Dendritic cell treated with granulocyte-macrophage colony-stimulating factor and Interleukin-4, amounts not matched to agents 40 ng/mL and 50 ng/mL, for 4 days (primary cell): ENCODE results near the gene TXNRD1.

Experiments used
- H3K27ac Mint-ChIP-seq: one replicate; pipeline ENCODE4 v1.8.0; 2022; ENCODE audit warnings: mild to moderate bottlenecking, mixed read lengths
- H3K27me3 Mint-ChIP-seq: one replicate; pipeline ENCODE4 v1.8.0; 2022; ENCODE audit warnings: mild to moderate bottlenecking, mixed read lengths
- H3K36me3 Mint-ChIP-seq: one replicate; pipeline ENCODE4 v1.8.0; 2022; ENCODE audit warnings: low read depth, mixed read lengths
- H3K4me1 Mint-ChIP-seq: one replicate; pipeline ENCODE4 v1.8.0; 2022; ENCODE audit warnings: low read depth, mixed read lengths
- H3K4me3 Mint-ChIP-seq: one replicate; pipeline ENCODE4 v1.8.0; 2022; ENCODE audit warnings: mild to moderate bottlenecking, moderate library complexity, mixed read lengths
- H3K9me3 Mint-ChIP-seq: one replicate; pipeline ENCODE4 v1.8.0; 2022; ENCODE audit warnings: mixed read lengths
- intact Hi-C: fragments of 100-400 bp; cut with micrococcal nuclease; formaldehyde crosslinking; loops from one replicate; pipeline ENCODE4 v1.15.0; 2022

Gene TXNRD1

GRCh38 chr12:104182144-104182543 lies 33.4 kb upstream of the TXNRD1 start:
- intact Hi-C loops = no loop called here
- Mint-ChIP-seq H3K27ac (no peak overlapping the region), H3K27me3 (no peaks in the 10 kb centered on the region), H3K4me1 (peaks cover 23% of the 10 kb centered on the region), H3K4me3 (no peak overlapping the region), H3K9me3 (peaks cover 13% of the 10 kb centered on the region), H3K36me3 (no peaks in the 10 kb centered on the region)

GRCh38 chr12:104182621-104183378 lies 32.8 kb upstream of the TXNRD1 start:
- Mint-ChIP-seq H3K27me3 (no peaks in the 10 kb centered on the region), H3K9me3 (peaks cover 13% of the 10 kb centered on the region), H3K36me3 (no peaks in the 10 kb centered on the region), H3K27ac (no peak overlapping the region), H3K4me3 (no peak overlapping the region), H3K4me1 (peaks cover 17% of the 10 kb centered on the region)
- intact Hi-C loops = no loop called here

- H3K9me3 Mint-ChIP-seq = peaks cover 13% of the 10 kb centered on the region
- no peak overlapping the region for H3K4me3 Mint-ChIP-seq
- H3K27ac Mint-ChIP-seq = no peak overlapping the region
- H3K4me1 Mint-ChIP-seq = peaks cover 10% of the 10 kb centered on the region
- H3K27me3 Mint-ChIP-seq = no peaks in the 10 kb centered on the region
- intact Hi-C loops = no loop called here
- H3K36me3 Mint-ChIP-seq = no peaks in the 10 kb centered on the region
Measured at GRCh38 chr12:104183443-104183842, 32.1 kb upstream of the TXNRD1 start.

GRCh38 chr12:104187446-104188155 lies 28.0 kb upstream of the TXNRD1 start:
- peaks cover 13% of the 10 kb centered on the region for H3K9me3 Mint-ChIP-seq
- no peak overlapping the region for H3K4me3 Mint-ChIP-seq
- intact Hi-C loops = no loop called here
- peaks cover 7% of the 10 kb centered on the region for H3K4me1 Mint-ChIP-seq
- H3K27ac Mint-ChIP-seq = no peak overlapping the region
- H3K36me3 Mint-ChIP-seq = no peaks in the 10 kb centered on the region
- H3K27me3 Mint-ChIP-seq = no peaks in the 10 kb centered on the region

- peaks cover 11% of the 10 kb centered on the region for H3K9me3 Mint-ChIP-seq
- H3K27me3 Mint-ChIP-seq = no peaks in the 10 kb centered on the region
- no peak overlapping the region for H3K27ac Mint-ChIP-seq
- intact Hi-C loops = no loop called here
- H3K36me3 Mint-ChIP-seq = no peaks in the 10 kb centered on the region
- no peak overlapping the region for H3K4me3 Mint-ChIP-seq
- peaks cover 1% of the 10 kb centered on the region for H3K4me1 Mint-ChIP-seq
Measured at GRCh38 chr12:104188534-104188933, 27.0 kb upstream of the TXNRD1 start.

GRCh38 chr12:104189915-104190555 lies 25.5 kb upstream of the TXNRD1 start:
- intact Hi-C loops = no loop called here
- Mint-ChIP-seq H3K27me3 (no peaks in the 10 kb centered on the region), H3K4me3 (no peak overlapping the region), H3K36me3 (no peaks in the 10 kb centered on the region), H3K4me1 (no peaks in the 10 kb centered on the region), H3K9me3 (no peaks in the 10 kb centered on the region), H3K27ac (no peak overlapping the region)

- Mint-ChIP-seq H3K4me3 (no peak overlapping the region), H3K27ac (no peak overlapping the region)
Measured at GRCh38 chr12:104190641-104191176, 24.9 kb upstream of the TXNRD1 start.

GRCh38 chr12:104197264-104197663 lies 18.3 kb upstream of the TXNRD1 start:
- Mint-ChIP-seq H3K9me3 (peaks cover 9% of the 10 kb centered on the region), H3K27me3 (peaks cover 2% of the 10 kb centered on the region), H3K4me3 (no peak overlapping the region), H3K4me1 (peaks cover 7% of the 10 kb centered on the region), H3K36me3 (no peaks in the 10 kb centered on the region), H3K27ac (no peak overlapping the region)
- intact Hi-C loops = no loop called here

More at GRCh38 chr12:104190641-104191176, 24.9 kb upstream of the TXNRD1 start:
- intact Hi-C loops = no loop called here
- no peaks in the 10 kb centered on the region for H3K27me3 Mint-ChIP-seq
- H3K36me3 Mint-ChIP-seq = no peaks in the 10 kb centered on the region
- H3K9me3 Mint-ChIP-seq = no peaks in the 10 kb centered on the region
- no peaks in the 10 kb centered on the region for H3K4me1 Mint-ChIP-seq

GRCh38 chr12:104199964-104200363 lies 15.6 kb upstream of the TXNRD1 start:
- intact Hi-C loops = no loop called here
- Mint-ChIP-seq H3K9me3 (peaks cover 9% of the 10 kb centered on the region), H3K27me3 (peaks cover 2% of the 10 kb centered on the region), H3K36me3 (no peaks in the 10 kb centered on the region), H3K4me3 (no peak overlapping the region), H3K27ac (no peak overlapping the region), H3K4me1 (peaks cover 7% of the 10 kb centered on the region)

- Mint-ChIP-seq H3K27ac (no peak overlapping the region), H3K9me3 (peaks cover 9% of the 10 kb centered on the region), H3K27me3 (peaks cover 2% of the 10 kb centered on the region), H3K36me3 (no peaks in the 10 kb centered on the region), H3K4me3 (no peak overlapping the region), H3K4me1 (peaks cover 7% of the 10 kb centered on the region)
- intact Hi-C loops = loop anchor here (1.0 kb wide), 1 partner anchor 157 kb away; no protein-coding TSS in a partner anchor
Measured at GRCh38 chr12:104201238-104202001, 14.2 kb upstream of the TXNRD1 start.

- no peaks in the 10 kb centered on the region for H3K36me3 Mint-ChIP-seq
- no peak overlapping the region for H3K27ac Mint-ChIP-seq
- intact Hi-C loops = no loop called here
- H3K9me3 Mint-ChIP-seq = peaks cover 6% of the 10 kb centered on the region
- H3K4me3 Mint-ChIP-seq = no peak overlapping the region
- H3K27me3 Mint-ChIP-seq = peaks cover 2% of the 10 kb centered on the region
- H3K4me1 Mint-ChIP-seq = peaks cover 7% of the 10 kb centered on the region
Measured at GRCh38 chr12:104204690-104205480, 10.7 kb upstream of the TXNRD1 start.

- Mint-ChIP-seq H3K4me1 (no peaks in the 10 kb centered on the region), H3K27me3 (no peaks in the 10 kb centered on the region), H3K9me3 (no peaks in the 10 kb centered on the region), H3K4me3 (no peak overlapping the region), H3K27ac (no peak overlapping the region), H3K36me3 (no peaks in the 10 kb centered on the region)
- intact Hi-C loops = no loop called here
Measured at GRCh38 chr12:104207416-104208205, 8.0 kb upstream of the TXNRD1 start.
